Testis (tissue), 3 donors: Measurements from ENCODE around the gene LUC7L3. TPM values are rescaled to one million over a fixed set of nuclear protein-coding genes. Genes with fewer than 3 reads are reported as not detected.

Source experiments
- DNase-seq: peaks from one replicate; pipeline ENCODE4 v3.0.0-alpha.2; 2019
- H3K27ac ChIP-seq, 2 donors: fragments of 200-600 bp; sonication (generic); one replicate each; pipeline ENCODE4 v1.5.1; 2019
- H3K27me3 ChIP-seq: fragments of 200-600 bp; sonication (generic); one replicate; pipeline ENCODE4 v1.5.1; 2019
- H3K36me3 ChIP-seq: fragments of 200-600 bp; sonication (generic); one replicate; pipeline ENCODE4 v1.5.1; 2017; ENCODE audit warnings: low read depth; ENCODE audit errors: missing control alignments
- H3K4me1 ChIP-seq: fragments of 200-600 bp; sonication (generic); one replicate; pipeline ENCODE4 v1.5.1; 2019
- H3K4me3 ChIP-seq, 2 donors: fragments of 200-600 bp; sonication (generic); one replicate each; pipeline ENCODE4 v1.5.1; 2017 to 2019
- H3K9me3 ChIP-seq: fragments of 200-600 bp; sonication (generic); one replicate; pipeline ENCODE4 v1.5.1; 2017
- CTCF ChIP-seq, 3 experiments: fragments of 450-650 bp in 2 of 3; fragments of 200-600 bp in 1 of 3; sonication (generic) in 1 of 3; IDR thresholded peaks; one replicate each; pipeline ENCODE4 v1.5.1; 2016 to 2019; ENCODE audit warnings: antibody characterized with exemption in 3 of 3, mild to moderate bottlenecking in 2 of 3, moderate library complexity in 1 of 3
- POLR2A ChIP-seq: fragments of 450-650 bp; IDR thresholded peaks from one replicate; pipeline ENCODE4 v1.6.1; 2017; ENCODE audit warnings: antibody characterized with exemption, mild to moderate bottlenecking, moderate library complexity
- WGBS, 2 donors: methylation state at CpG; one replicate each; pipeline ENCODE4 v1.1.5; 2018; 5-methylcytosine and 5-hydroxymethylcytosine counted together
- intact Hi-C: fragments of 100-400 bp; cut with DNase I; formaldehyde crosslinking; loops from one replicate; pipeline ENCODE4 v1.15.1; 2023; ENCODE audit warnings: low total_unique reads
- polyA plus RNA-seq: library from polyadenylated mRNA; stranded (reverse); fragments of 350-450 nt; fragmentation: Illumina TruSeq; extraction: RNeasy Lipid Tissue Mini Kit (QIAGEN cat#74804); gene quantifications from one replicate; pipeline ENCODE4 v1.2.3, GENCODE V29; 2014; ENCODE audit warnings: low read depth, low replicate concordance; ENCODE audit not compliant: insufficient read depth
- total RNA-seq, 2 donors: library from RNA; depleted of rRNA; stranded (reverse); fragments of >200 nt; gene quantifications; one replicate each; pipeline ENCODE4 v1.2.3, GENCODE V29; 2016

Gene LUC7L3
- total and polyA plus RNA-seq, 3 donors from 2014 or later: 37.4 to 160 (median 115) TPM

- H3K27ac ChIP-seq: no peak overlapping the region
- H3K9me3 ChIP-seq: no peaks in the 10 kb centered on the region
- no peaks in the 10 kb centered on the region for H3K4me1 ChIP-seq
- no peaks in the 10 kb centered on the region for H3K36me3 ChIP-seq
- H3K4me3 ChIP-seq: no peak overlapping the region
- TF ChIP-seq POLR2A: no peak
- no peak for TF ChIP-seq CTCF (IDR thresholded peaks at IDR 0.05)
- H3K27me3 ChIP-seq: no peaks in the 10 kb centered on the region
- 91 to 93% methylated on average over 2 to 7 of the region's 7 CpGs for WGBS, 2 donors
- intact Hi-C loops: no loop called here
- no peak for DNase-seq
Observed at GRCh38 chr17:50675627-50676026, 43.8 kb upstream of the LUC7L3 start.

GRCh38 chr17:50676065-50676975, 43.1 kb upstream of the LUC7L3 start:
- no peaks in the 10 kb centered on the region for H3K9me3 ChIP-seq
- H3K27me3 ChIP-seq: no peaks in the 10 kb centered on the region
- intact Hi-C loops: no loop called here
- no peaks in the 10 kb centered on the region for H3K4me1 ChIP-seq
- H3K27ac ChIP-seq: no peak overlapping the region
- DNase-seq: no peak
- no peak for TF ChIP-seq CTCF (IDR thresholded peaks at IDR 0.05)
- TF ChIP-seq POLR2A: no peak
- WGBS, 2 donors: 91 to 94% methylated on average over 24 of the region's 24 CpGs
- no peak overlapping the region for H3K4me3 ChIP-seq
- no peaks in the 10 kb centered on the region for H3K36me3 ChIP-seq

GRCh38 chr17:50677851-50678375, 41.5 kb upstream of the LUC7L3 start:
- Histone ChIP-seq H3K27ac (no peak overlapping the region), H3K27me3 (no peaks in the 10 kb centered on the region), H3K9me3 (no peaks in the 10 kb centered on the region), H3K36me3 (no peaks in the 10 kb centered on the region), H3K4me1 (no peaks in the 10 kb centered on the region), H3K4me3 (no peak overlapping the region)
- WGBS, 2 donors: 89 to 91% methylated on average over 12 of the region's 12 CpGs
- TF ChIP-seq CTCF (IDR thresholded peaks at IDR 0.05) (no peak), POLR2A (no peak)
- DNase-seq: no peak
- intact Hi-C loops: no loop called here

- Histone ChIP-seq H3K36me3 (no peaks in the 10 kb centered on the region), H3K4me1 (no peaks in the 10 kb centered on the region), H3K4me3 (no peak overlapping the region), H3K27ac (no peak overlapping the region), H3K27me3 (no peaks in the 10 kb centered on the region), H3K9me3 (no peaks in the 10 kb centered on the region)
- 94 to 97% methylated on average over 11 of the region's 11 CpGs for WGBS, 2 donors
- intact Hi-C loops: no loop called here
- no peak for DNase-seq
- no peak for TF ChIP-seq CTCF (IDR thresholded peaks at IDR 0.05)
- no peak for TF ChIP-seq POLR2A
Observed at GRCh38 chr17:50679008-50679544, 40.3 kb upstream of the LUC7L3 start.
